Breast epithelium (tissue), 4 donors: ENCODE measurements around the gene CDK10. TPM values are rescaled to one million over a fixed set of nuclear protein-coding genes. Genes with fewer than 3 reads are reported as not detected.
"Not testable (repeated sequence)": the region's sequence is repeated elsewhere in the genome, so short reads cannot be mapped to it uniquely, and the experiment has no call there.

Experiments
- DNase-seq, 2 donors: peaks; one replicate each; pipeline ENCODE4 v3.0.0-alpha.2; 2019; ENCODE audit warnings: low spot score in 2 of 2
- H3K27ac ChIP-seq, 2 donors: fragments of 200-600 bp; sonication (generic) in 1 of 2; one replicate each; pipeline ENCODE4 v1.5.1; 2016 to 2019; ENCODE audit warnings: mild to moderate bottlenecking in 1 of 2
- H3K27me3 ChIP-seq, 2 donors: fragments of 200-600 bp; sonication (generic) in 1 of 2; one replicate each; pipeline versions ENCODE4 v1.5.1 to v1.6.0; 2017 to 2019; ENCODE audit warnings: control low read depth in 1 of 2, mild to moderate bottlenecking in 1 of 2
- H3K36me3 ChIP-seq: fragments of 200-600 bp; one replicate; pipeline ENCODE4 v1.5.1; 2019
- H3K4me1 ChIP-seq, 2 donors: fragments of 200-600 bp; sonication (generic); one replicate each; pipeline ENCODE4 v1.5.1; 2016 to 2019; ENCODE audit warnings: control low read depth in 1 of 2
- H3K4me3 ChIP-seq, 3 donors: fragments of 200-600 bp; sonication (generic); 1 replicate in 2 of 3; 2 replicates in 1 of 3; pipeline ENCODE4 v1.5.1; 2016 to 2019; ENCODE audit warnings: mild to moderate bottlenecking in 3 of 3, moderate library complexity in 2 of 3
- H3K9me3 ChIP-seq, 2 donors: fragments of 200-600 bp; sonication (generic) in 1 of 2; one replicate each; pipeline ENCODE4 v1.5.1; 2016 to 2019; ENCODE audit warnings: control low read depth in 1 of 2
- POLR2A ChIP-seq: fragments of 450-650 bp; IDR thresholded peaks from one replicate; pipeline ENCODE4 v1.6.1; 2016; ENCODE audit warnings: antibody characterized with exemption, mild to moderate bottlenecking, moderate library complexity
- POLR2AphosphoS5 ChIP-seq, 3 donors: sonication (generic); formaldehyde crosslinking; IDR thresholded peaks; one replicate each; pipeline ENCODE4 v1.6.1; 2017; ENCODE audit warnings: antibody characterized with exemption in 3 of 3
- intact Hi-C: fragments of 100-400 bp; cut with DNase I; formaldehyde crosslinking; loops from one replicate; pipeline ENCODE4 v1.15.1; 2023; ENCODE audit warnings: low total_unique reads
- total RNA-seq, 3 donors: library from RNA; depleted of rRNA; stranded (reverse); fragments of >200 nt; gene quantifications; one replicate each; pipeline ENCODE4 v1.1.0, GENCODE V29; 2016
- TF ChIP-seq, protein P1 (sequence below), 3 donors: fragments of 450-650 bp; IDR thresholded peaks; one replicate each; pipeline ENCODE4 v1.5.1; 2016 to 2017; ENCODE audit warnings: antibody characterized with exemption in 3 of 3, mild to moderate bottlenecking in 3 of 3, moderate library complexity in 3 of 3

CDK10 gene
- total RNA-seq, 3 donors from 2014 or later, result 31.2 to 84.9 (median 67.2) TPM

DNA sequence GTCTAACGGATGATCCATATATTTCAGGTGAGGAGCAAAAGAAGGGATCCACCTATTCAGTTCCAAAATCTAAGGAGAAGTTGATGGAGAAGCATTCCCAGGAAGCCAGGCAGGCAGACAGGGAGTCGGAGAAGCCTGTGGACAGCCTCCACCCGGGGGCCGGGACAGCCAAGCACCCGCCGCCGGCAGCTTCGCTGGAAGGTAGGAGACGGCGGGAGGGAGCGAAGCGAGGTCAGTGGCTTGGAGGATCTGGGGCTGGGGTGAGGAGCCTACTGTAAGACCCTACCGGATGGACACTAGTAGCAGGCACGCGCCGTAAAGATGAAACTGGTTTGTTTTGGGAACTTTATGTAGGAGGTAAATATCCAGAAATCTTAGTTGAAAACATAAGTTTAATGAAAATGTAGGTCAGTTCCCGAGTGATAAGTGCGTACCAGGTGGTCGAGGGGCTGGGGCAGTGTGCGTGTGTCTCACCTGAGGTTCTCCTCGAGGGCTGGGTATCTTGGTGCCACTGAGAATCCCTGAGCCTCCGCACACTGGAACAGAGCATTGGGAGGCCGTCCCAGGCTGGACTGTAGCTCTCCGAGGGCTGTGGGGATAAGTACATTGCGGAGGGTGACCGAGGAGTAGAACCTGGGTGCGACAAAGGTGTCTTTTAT lies 28.1 kb upstream of the CDK10 start:
- no peak for DNase-seq
- Histone ChIP-seq H3K27me3 (no peaks in the 10 kb centered on the region), H3K9me3 (no peaks in the 10 kb centered on the region), H3K4me1 (peaks cover 2 to 10% of the 10 kb centered on the region in 2 donors), H3K4me3 (peak overlapping the region; percentile 95 to 100 (median 97)), H3K36me3 (no peaks in the 10 kb centered on the region), H3K27ac (peak overlapping the region; percentile 83)
- intact Hi-C loops, result no loop called here
- TF ChIP-seq, protein P1, sequence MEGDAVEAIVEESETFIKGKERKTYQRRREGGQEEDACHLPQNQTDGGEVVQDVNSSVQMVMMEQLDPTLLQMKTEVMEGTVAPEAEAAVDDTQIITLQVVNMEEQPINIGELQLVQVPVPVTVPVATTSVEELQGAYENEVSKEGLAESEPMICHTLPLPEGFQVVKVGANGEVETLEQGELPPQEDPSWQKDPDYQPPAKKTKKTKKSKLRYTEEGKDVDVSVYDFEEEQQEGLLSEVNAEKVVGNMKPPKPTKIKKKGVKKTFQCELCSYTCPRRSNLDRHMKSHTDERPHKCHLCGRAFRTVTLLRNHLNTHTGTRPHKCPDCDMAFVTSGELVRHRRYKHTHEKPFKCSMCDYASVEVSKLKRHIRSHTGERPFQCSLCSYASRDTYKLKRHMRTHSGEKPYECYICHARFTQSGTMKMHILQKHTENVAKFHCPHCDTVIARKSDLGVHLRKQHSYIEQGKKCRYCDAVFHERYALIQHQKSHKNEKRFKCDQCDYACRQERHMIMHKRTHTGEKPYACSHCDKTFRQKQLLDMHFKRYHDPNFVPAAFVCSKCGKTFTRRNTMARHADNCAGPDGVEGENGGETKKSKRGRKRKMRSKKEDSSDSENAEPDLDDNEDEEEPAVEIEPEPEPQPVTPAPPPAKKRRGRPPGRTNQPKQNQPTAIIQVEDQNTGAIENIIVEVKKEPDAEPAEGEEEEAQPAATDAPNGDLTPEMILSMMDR (IDR thresholded peaks at IDR 0.05), result no peak
- TF ChIP-seq POLR2A (no peak), POLR2AphosphoS5 (IDR thresholded peaks at IDR 0.05) (no peak)

DNA sequence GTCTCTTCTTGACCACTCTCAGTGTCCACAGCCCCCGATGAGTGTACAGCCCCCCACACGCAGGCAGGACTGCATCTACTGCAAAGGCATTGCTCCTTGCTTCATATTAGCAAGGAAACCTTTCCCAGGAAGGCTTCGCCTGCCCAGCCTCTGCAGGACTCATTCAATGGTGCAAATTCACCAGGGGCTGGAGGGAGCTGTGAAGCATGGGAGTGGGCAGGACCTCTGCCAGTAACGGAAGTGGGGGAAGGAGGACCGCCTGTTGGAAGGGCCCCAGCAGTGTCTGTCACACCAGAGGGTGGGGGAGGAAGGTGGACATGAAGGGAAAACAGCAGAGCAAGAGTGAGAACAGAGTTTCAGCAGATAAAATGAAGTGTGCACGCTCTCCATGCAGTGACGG lies 26.3 kb upstream of the CDK10 start:
- DNase-seq, result no peak
- TF ChIP-seq, protein P1 (IDR thresholded peaks at IDR 0.05), result no peak
- TF ChIP-seq POLR2A (no peak), POLR2AphosphoS5 (IDR thresholded peaks at IDR 0.05) (no peak)
- H3K9me3 ChIP-seq, result no peaks in the 10 kb centered on the region
- no peaks in the 10 kb centered on the region for H3K27me3 ChIP-seq
- peaks cover 2 to 10% of the 10 kb centered on the region in 2 donors for H3K4me1 ChIP-seq
- intact Hi-C loops, result no loop called here
- H3K36me3 ChIP-seq, result no peaks in the 10 kb centered on the region
- no peak overlapping the region for H3K4me3 ChIP-seq
- H3K27ac ChIP-seq, result no peak overlapping the region

DNA sequence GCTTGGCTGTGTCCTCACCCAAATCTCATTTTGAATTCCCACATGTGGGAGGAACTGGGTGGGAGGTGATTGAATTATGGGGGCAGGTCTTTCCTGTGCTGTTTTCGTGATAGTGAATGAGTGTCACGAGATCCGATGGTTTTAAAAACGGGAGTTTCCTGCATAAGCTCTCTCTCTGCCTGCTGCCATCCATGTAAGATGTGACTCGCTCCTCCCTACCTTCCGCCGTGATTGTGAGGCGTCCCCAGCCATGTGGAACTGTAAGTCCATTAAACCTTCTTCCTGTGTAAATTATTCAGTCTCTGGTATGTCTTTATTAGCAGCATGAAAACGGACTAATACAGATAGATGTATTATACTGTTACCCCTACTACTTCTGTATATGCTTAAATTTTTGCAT lies 25.3 kb upstream of the CDK10 start:
- Histone ChIP-seq H3K27me3 (no peaks in the 10 kb centered on the region), H3K4me3 (no peak overlapping the region), H3K9me3 (no peaks in the 10 kb centered on the region), H3K27ac (no peak overlapping the region), H3K36me3 (no peaks in the 10 kb centered on the region), H3K4me1 (peaks cover 2 to 10% of the 10 kb centered on the region in 2 donors)
- intact Hi-C loops, result no loop called here
- TF ChIP-seq POLR2A (no peak), POLR2AphosphoS5 (IDR thresholded peaks at IDR 0.05) (no peak)
- TF ChIP-seq, protein P1 (IDR thresholded peaks at IDR 0.05), result no peak
- DNase-seq, result no peak

DNA sequence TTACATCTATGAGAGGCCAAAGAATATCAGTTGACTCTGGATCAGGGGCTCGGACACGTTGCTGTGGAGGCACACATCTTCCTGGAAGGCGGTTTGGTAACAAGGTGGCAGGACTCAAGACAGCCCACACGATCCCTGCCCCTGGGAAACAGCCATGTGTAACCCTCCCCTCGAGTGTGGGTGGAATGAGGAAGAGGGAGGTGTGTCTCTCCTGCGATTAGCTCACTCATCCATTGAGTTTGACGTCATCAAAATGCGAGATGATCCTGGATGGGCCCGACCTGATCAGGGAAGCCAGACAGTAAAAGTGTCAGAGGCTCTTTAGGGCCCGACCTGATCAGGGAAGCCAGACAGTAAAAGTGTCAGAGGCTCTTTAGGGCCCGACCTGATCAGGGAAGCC lies 22.3 kb upstream of the CDK10 start:
- H3K9me3 ChIP-seq, H3K4me1 ChIP-seq, DNase-seq, intact Hi-C loops, H3K4me3 ChIP-seq, H3K27ac ChIP-seq, H3K36me3 ChIP-seq, H3K27me3 ChIP-seq: not testable (repeated sequence)

DNA sequence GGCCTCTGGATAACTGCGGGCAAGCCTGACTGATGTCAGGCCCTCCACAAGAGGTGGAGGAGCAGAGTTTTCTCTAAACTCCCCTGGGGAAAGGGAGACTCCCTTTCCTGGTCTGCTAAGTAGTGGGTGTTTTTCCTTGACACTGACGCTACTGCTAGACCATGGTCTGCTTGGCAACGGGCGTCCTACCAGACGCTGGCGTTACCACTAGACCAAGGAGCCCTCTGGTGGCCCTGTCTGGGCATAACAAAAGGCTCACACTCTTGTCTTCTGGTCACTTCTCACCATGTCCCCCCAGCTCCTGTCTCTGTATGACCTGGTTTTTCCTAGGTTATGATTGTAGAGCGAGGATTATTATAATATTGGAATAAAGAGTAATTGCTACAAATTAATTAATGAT lies 19.5 kb upstream of the CDK10 start:
- H3K27ac ChIP-seq, H3K36me3 ChIP-seq, H3K9me3 ChIP-seq, H3K27me3 ChIP-seq, DNase-seq, H3K4me3 ChIP-seq, H3K4me1 ChIP-seq, intact Hi-C loops: not testable (repeated sequence)

DNA sequence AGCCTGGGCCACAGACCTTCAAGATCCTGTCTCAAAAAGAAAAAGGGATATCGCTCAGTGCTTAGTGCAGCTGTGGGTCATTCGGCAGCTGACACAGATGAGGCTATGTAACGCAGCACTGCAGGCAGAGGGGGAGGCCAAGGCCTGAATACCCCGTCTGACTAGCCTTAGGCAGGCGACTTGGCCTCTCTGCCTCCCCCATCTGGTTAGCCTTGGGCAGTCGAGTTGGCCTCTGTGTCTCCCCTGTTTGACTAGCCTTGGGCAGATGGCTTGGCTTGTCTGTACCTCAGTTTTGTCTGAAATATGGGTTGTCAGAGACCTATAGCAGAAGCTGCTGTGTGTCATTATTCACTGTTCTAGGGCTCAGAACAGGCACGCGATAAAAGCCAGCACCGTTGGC lies 18.9 kb upstream of the CDK10 start:
- no peaks in the 10 kb centered on the region for H3K4me1 ChIP-seq
- H3K36me3 ChIP-seq, result no peaks in the 10 kb centered on the region
- H3K9me3 ChIP-seq, result no peaks in the 10 kb centered on the region
- no peak overlapping the region for H3K4me3 ChIP-seq
- DNase-seq, result no peak
- TF ChIP-seq POLR2A, result no peak
- intact Hi-C loops, result no loop called here
- no peak overlapping the region for H3K27ac ChIP-seq
- no peaks in the 10 kb centered on the region for H3K27me3 ChIP-seq

DNA sequence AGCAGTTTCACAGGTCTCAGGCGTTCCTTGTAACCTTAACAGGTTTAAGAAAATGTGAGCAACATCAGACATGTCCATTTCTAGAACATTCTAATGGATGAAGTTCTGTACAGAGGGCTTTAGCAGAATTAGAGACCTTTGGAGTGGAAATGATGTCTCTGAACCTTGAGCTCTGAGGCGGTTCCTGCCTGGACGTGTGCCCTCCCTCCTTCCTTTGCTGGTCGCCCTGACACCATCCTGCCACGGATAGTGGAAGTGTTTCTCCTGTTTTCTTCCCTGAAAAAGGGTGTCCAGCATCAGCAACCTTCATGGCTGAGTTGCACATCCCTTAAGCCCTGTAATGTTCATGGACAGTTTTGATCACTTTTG lies 17.7 kb upstream of the CDK10 start:
- no peak for DNase-seq
- H3K36me3 ChIP-seq, result no peaks in the 10 kb centered on the region
- H3K27ac ChIP-seq, result peak overlapping the region in 1 of 2 donors; percentile 48
- no peaks in the 10 kb centered on the region for H3K27me3 ChIP-seq
- intact Hi-C loops, result no loop called here
- no peaks in the 10 kb centered on the region for H3K9me3 ChIP-seq
- no peaks in the 10 kb centered on the region for H3K4me1 ChIP-seq
- TF ChIP-seq POLR2AphosphoS5 (IDR thresholded peaks at IDR 0.05) (no peak), POLR2A (no peak)
- TF ChIP-seq, protein P1 (IDR thresholded peaks at IDR 0.05), result no peak
- peak overlapping the region in 2 of 3 donors; percentile 30 to 49 for H3K4me3 ChIP-seq
